Stimulated activated CD8-positive, alpha-beta memory T cell treated with anti-CD3 and anti-CD28 coated beads, Interleukin-4, amount 100 ng/mL, for 24 hours (primary cell): ENCODE results near the gene SPATA7.

ENCODE experiments used
- DNase-seq: peaks from one replicate; pipeline ENCODE4 v3.0.0-alpha.2; 2020; ENCODE audit warnings: low read depth

SPATA7 gene

GRCh38 chr14:88481794-88482193 lies 96.3 kb downstream of the SPATA7 start:
- no peak for DNase-seq

- DNase-seq = no peak
These were observed 97.1 kb downstream of the SPATA7 start for GRCh38 chr14:88482524-88482923.
